C4-2B (cell line): ENCODE data around the gene TMEM236.

ENCODE experiments used
- CTCF ChIP-seq: fragments of 450-650 bp; conservative IDR thresholded peaks from 2 replicates; pipeline ENCODE4 v1.5.1; 2017; ENCODE audit warnings: mild to moderate bottlenecking
- ZFX ChIP-seq: fragments of 450-650 bp; IDR thresholded peaks from 2 replicates; pipeline ENCODE4 v1.6.1; 2017

- TF ChIP-seq CTCF (no peak), ZFX (no peak)
Observed at GRCh38 chr10:17835688-17836087, 83.7 kb downstream of the TMEM236 start.
